Esophagus muscularis mucosa (tissue), 4 donors: ENCODE results near the gene ADCY6. TPM values are rescaled to one million over a fixed set of nuclear protein-coding genes. Genes with fewer than 3 reads are reported as not detected.

Experiments
- DNase-seq: peaks from one replicate; pipeline ENCODE4 v3.0.0-alpha.2; 2017; ENCODE audit errors: extremely low spot score
- H3K27ac ChIP-seq, 4 donors: fragments of 200-600 bp; sonication (generic); replicated peaks in 1 of 4; 1 replicate in 3 of 4; 2 replicates in 1 of 4; pipeline ENCODE4 v1.5.1; 2016 to 2019; ENCODE audit warnings: mild to moderate bottlenecking in 1 of 4
- H3K27me3 ChIP-seq, 4 donors: fragments of 200-600 bp; sonication (generic); one replicate each; pipeline versions ENCODE4 v1.5.1 to v1.6.0; 2016 to 2019
- H3K36me3 ChIP-seq, 4 donors: fragments of 200-600 bp; sonication (generic); one replicate each; pipeline ENCODE4 v1.5.1; 2016 to 2019
- H3K4me1 ChIP-seq, 4 donors: fragments of 200-600 bp; sonication (generic); one replicate each; pipeline ENCODE4 v1.5.1; 2016 to 2019
- H3K4me3 ChIP-seq, 4 donors: fragments of 200-600 bp; sonication (generic); 1 replicate in 2 of 4; 2 replicates in 2 of 4; pipeline ENCODE4 v1.5.1; 2016 to 2019; ENCODE audit warnings: mild to moderate bottlenecking in 4 of 4, moderate library complexity in 1 of 4
- H3K9me3 ChIP-seq, 4 donors: fragments of 200-600 bp; sonication (generic); 1 replicate in 3 of 4; 2 replicates in 1 of 4; pipeline ENCODE4 v1.5.1; 2016 to 2019
- CTCF ChIP-seq, 3 experiments: fragments of 200-600 bp in 2 of 3; fragments of 450-650 bp in 1 of 3; sonication (generic) in 2 of 3; IDR thresholded peaks; one replicate each; pipeline ENCODE4 v1.5.1; 2017 to 2019; ENCODE audit warnings: antibody characterized with exemption in 3 of 3, mild to moderate bottlenecking in 2 of 3, moderate library complexity in 1 of 3
- EP300 ChIP-seq: sonication (generic); formaldehyde crosslinking; IDR thresholded peaks from one replicate; pipeline ENCODE4 v1.6.1; 2017; ENCODE audit warnings: antibody characterized with exemption
- POLR2A ChIP-seq: fragments of 450-650 bp; IDR thresholded peaks from one replicate; pipeline ENCODE4 v1.6.1; 2017; ENCODE audit warnings: antibody characterized with exemption, moderate library complexity, mild to moderate bottlenecking, low read depth
- POLR2AphosphoS5 ChIP-seq, 2 donors: sonication (generic); formaldehyde crosslinking; IDR thresholded peaks; one replicate each; pipeline ENCODE4 v1.6.1; 2017; ENCODE audit warnings: antibody characterized with exemption in 2 of 2
- WGBS: methylation state at CpG from one replicate; pipeline ENCODE4 v1.1.5; 2018; 5-methylcytosine and 5-hydroxymethylcytosine counted together
- intact Hi-C: fragments of 100-400 bp; cut with DNase I; formaldehyde crosslinking; loops from one replicate; pipeline ENCODE4 v1.15.1; 2023
- total RNA-seq, 4 donors: library from RNA; depleted of rRNA; stranded (reverse); fragments of >200 nt; gene quantifications; one replicate each; pipeline versions ENCODE4 v1.1.0 to v1.2.1, GENCODE V29; 2016

The ADCY6 gene
- total RNA-seq, 4 donors from 2014 or later: 17.9 to 35.5 (median 24.0) TPM

GRCh38 chr12:48828841-48829575 is 40.1 kb upstream of the ADCY6 start:
- H3K36me3 ChIP-seq: peaks cover 65 to 100% (median 88%) of the 10 kb centered on the region in 4 donors

DNA sequence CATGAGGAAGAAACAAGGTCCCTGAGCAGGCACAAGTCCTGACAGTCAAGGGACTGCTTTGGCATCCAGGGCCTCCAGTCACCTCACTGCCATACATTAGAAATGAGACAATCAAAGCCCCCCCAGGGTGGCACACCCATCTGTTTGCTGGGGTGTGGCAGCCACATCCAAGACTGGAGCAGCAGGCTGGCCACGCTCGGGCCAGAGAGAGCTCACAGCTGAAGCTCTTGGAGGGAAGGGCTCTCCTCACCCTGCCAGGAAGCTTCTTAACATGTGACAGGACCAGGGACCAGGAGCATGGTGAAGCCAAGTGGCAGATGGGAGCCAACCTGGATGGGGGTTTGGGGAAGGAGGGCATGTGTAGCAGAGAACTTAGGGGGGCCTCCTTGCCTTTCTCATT is 39.4 kb upstream of the ADCY6 start:
- H3K9me3 ChIP-seq: no peaks in the 10 kb centered on the region
- TF ChIP-seq POLR2A (no peak), CTCF (IDR thresholded peaks at IDR 0.05) (no peak), EP300 (no peak), POLR2AphosphoS5 (IDR thresholded peaks at IDR 0.05) (no peak)
- no CpG with 5 or more reads among the region's 2 CpGs for WGBS

More at GRCh38 chr12:48828841-48829575, 40.1 kb upstream of the ADCY6 start:
- 80% methylated on average over 10 of the region's 16 CpGs for WGBS
- Histone ChIP-seq H3K27ac (no peak overlapping the region), H3K4me3 (no peak overlapping the region), H3K27me3 (no peaks in the 10 kb centered on the region), H3K9me3 (no peaks in the 10 kb centered on the region), H3K4me1 (no peaks in the 10 kb centered on the region)
- no peak for DNase-seq
- intact Hi-C loops: no loop called here
- no peak for TF ChIP-seq POLR2A
- no peak for TF ChIP-seq EP300
- no peak for TF ChIP-seq POLR2AphosphoS5 (IDR thresholded peaks at IDR 0.05)
- no peak for TF ChIP-seq CTCF (IDR thresholded peaks at IDR 0.05)

DNA sequence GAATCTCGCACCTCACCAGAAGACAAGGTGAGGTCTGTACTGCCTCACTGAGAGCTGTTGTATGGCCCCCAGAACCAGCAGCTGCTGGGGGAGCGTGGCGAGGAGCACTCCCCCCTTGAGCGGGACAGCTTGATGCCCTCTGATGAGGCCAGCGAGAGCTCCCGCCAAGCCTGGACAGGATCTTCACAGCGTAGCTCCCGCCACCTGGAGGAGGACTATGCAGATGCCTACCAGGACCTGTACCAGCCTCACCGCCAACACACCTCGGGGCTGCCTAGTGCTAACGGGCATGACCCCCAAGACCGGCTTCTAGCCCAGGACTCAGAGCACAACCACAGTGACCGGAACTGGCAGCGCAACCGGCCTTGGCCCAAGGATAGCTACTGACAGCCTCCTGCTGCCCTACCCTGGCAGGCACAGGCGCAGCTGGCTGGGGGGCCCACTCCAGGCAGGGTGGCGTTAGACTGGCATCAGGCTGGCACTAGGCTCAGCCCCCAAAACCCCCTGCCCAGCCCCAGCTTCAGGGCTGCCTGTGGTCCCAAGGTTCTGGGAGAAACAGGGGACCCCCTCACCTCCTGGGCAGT is 38.7 kb upstream of the ADCY6 start:
- Histone ChIP-seq H3K36me3 (peaks cover 54 to 98% (median 81%) of the 10 kb centered on the region in 4 donors), H3K4me1 (no peaks in the 10 kb centered on the region), H3K9me3 (no peaks in the 10 kb centered on the region), H3K27ac (no peak overlapping the region), H3K4me3 (no peak overlapping the region), H3K27me3 (no peaks in the 10 kb centered on the region)
- TF ChIP-seq POLR2AphosphoS5 (IDR thresholded peaks at IDR 0.05) (no peak), POLR2A (no peak), EP300 (no peak), CTCF (IDR thresholded peaks at IDR 0.05) (no peak)
- intact Hi-C loops: no loop called here
- no peak for DNase-seq
- WGBS: 100% methylated on average over 3 of the region's 17 CpGs

More for the DNA sequence above, 39.4 kb upstream of the ADCY6 start:
- H3K36me3 ChIP-seq: peaks cover 60 to 100% (median 87%) of the 10 kb centered on the region in 4 donors
- H3K27me3 ChIP-seq: no peaks in the 10 kb centered on the region
- H3K4me1 ChIP-seq: no peaks in the 10 kb centered on the region
- no peak for DNase-seq
- intact Hi-C loops: no loop called here
- H3K27ac ChIP-seq: no peak overlapping the region
- no peak overlapping the region for H3K4me3 ChIP-seq

- Histone ChIP-seq H3K27ac (no peak overlapping the region), H3K36me3 (peaks cover 48 to 93% (median 75%) of the 10 kb centered on the region in 4 donors), H3K9me3 (no peaks in the 10 kb centered on the region), H3K27me3 (no peaks in the 10 kb centered on the region), H3K4me3 (no peak overlapping the region), H3K4me1 (no peaks in the 10 kb centered on the region)
- no peak for TF ChIP-seq POLR2AphosphoS5 (IDR thresholded peaks at IDR 0.05)
- 57% methylated on average over 4 of the region's 8 CpGs for WGBS
- intact Hi-C loops: no loop called here
- no peak for DNase-seq
Measured at GRCh38 chr12:48827026-48827425, 38.1 kb upstream of the ADCY6 start.

GRCh38 chr12:48826209-48826855 is 37.4 kb upstream of the ADCY6 start:
- no peak for TF ChIP-seq CTCF (IDR thresholded peaks at IDR 0.05)
- TF ChIP-seq EP300: no peak
- no peak for TF ChIP-seq POLR2A
- TF ChIP-seq POLR2AphosphoS5 (IDR thresholded peaks at IDR 0.05): no peak
- Histone ChIP-seq H3K27ac (no peak overlapping the region), H3K4me1 (no peaks in the 10 kb centered on the region), H3K36me3 (peaks cover 41 to 86% (median 68%) of the 10 kb centered on the region in 4 donors), H3K27me3 (no peaks in the 10 kb centered on the region), H3K9me3 (no peaks in the 10 kb centered on the region), H3K4me3 (no peak overlapping the region)
- DNase-seq: no peak
- intact Hi-C loops: no loop called here
- 80% methylated on average over 11 of the region's 15 CpGs for WGBS
